Gastrocnemius medialis (tissue), 4 donors: ENCODE results near the gene SPI1. TPM values are rescaled to one million over a fixed set of nuclear protein-coding genes. Genes with fewer than 3 reads are reported as not detected.

ENCODE experiments used
- ATAC-seq, 2 donors: fragments of 150-250 bp; one replicate each; pipeline ENCODE4 v1.9.1; 2016
- DNase-seq, 2 donors: peaks; one replicate each; pipeline ENCODE4 v3.0.0-alpha.2; 2019
- H3K27ac ChIP-seq, 4 donors: fragments of 200-600 bp; sonication (generic); 1 replicate in 1 of 4; 2 replicates in 3 of 4; pipeline ENCODE4 v1.5.1; 2016 to 2018; ENCODE audit warnings: mild to moderate bottlenecking in 2 of 4, moderate library complexity in 1 of 4
- H3K27me3 ChIP-seq, 3 donors: fragments of 200-600 bp; sonication (generic) in 2 of 3; 1 replicate in 1 of 3; 2 replicates in 2 of 3; pipeline versions ENCODE4 v1.5.1 to v1.6.0; 2016 to 2019; ENCODE audit warnings: mild to moderate bottlenecking in 1 of 3, moderate library complexity in 1 of 3
- H3K36me3 ChIP-seq, 2 donors: fragments of 200-600 bp; sonication (generic) in 1 of 2; one replicate each; pipeline ENCODE4 v1.5.1; 2017 to 2018
- H3K4me1 ChIP-seq, 2 donors: fragments of 200-600 bp; sonication (generic) in 1 of 2; one replicate each; pipeline ENCODE4 v1.5.1; 2016 to 2017; ENCODE audit warnings: mild to moderate bottlenecking in 2 of 2
- H3K4me3 ChIP-seq, 4 donors: fragments of 200-600 bp; sonication (generic) in 3 of 4; 1 replicate in 1 of 4; 2 replicates in 3 of 4; pipeline ENCODE4 v1.5.1; 2016 to 2019; ENCODE audit warnings: mild to moderate bottlenecking in 2 of 4
- H3K9me3 ChIP-seq, 3 donors: fragments of 200-600 bp; sonication (generic) in 2 of 3; 1 replicate in 1 of 3; 2 replicates in 2 of 3; pipeline ENCODE4 v1.5.1; 2016 to 2019
- POLR2A ChIP-seq, 2 donors: fragments of 450-650 bp; IDR thresholded peaks; one replicate each; pipeline ENCODE4 v1.6.1; 2017; ENCODE audit warnings: antibody characterized with exemption in 2 of 2, mild to moderate bottlenecking in 2 of 2, moderate library complexity in 2 of 2
- in situ Hi-C, 4 donors: fragments of 200-750 bp; cut with MboI; loops; one replicate each; pipeline versions ENCODE4 v1.15.0 to v1.8.0; 2017; ENCODE audit warnings: low sequenced_read_pairs in 4 of 4
- intact Hi-C: fragments of 100-400 bp; cut with DNase I; formaldehyde crosslinking; loops from one replicate; pipeline ENCODE4 v1.15.1; 2023; ENCODE audit warnings: low total_unique reads
- total RNA-seq, 4 donors: library from RNA; depleted of rRNA; stranded (reverse); fragments of >200 nt; gene quantifications; one replicate each; pipeline versions ENCODE4 v1.1.0 to v1.2.3, GENCODE V29; 2016
- TF ChIP-seq, protein P1 (sequence below), 5 experiments: fragments of 450-650 bp in 3 of 5; fragments of 200-600 bp in 2 of 5; sonication (generic) in 2 of 5; IDR thresholded peaks in 4 of 5; conservative IDR thresholded peaks in 1 of 5; 1 replicate in 4 of 5; 2 replicates in 1 of 5; pipeline ENCODE4 v1.5.1; 2016 to 2019; ENCODE audit warnings: antibody characterized with exemption in 5 of 5, mild to moderate bottlenecking in 3 of 5, moderate library complexity in 3 of 5

Gene SPI1
- total RNA-seq, 4 donors from 2014 or later: 0.44 to 7.0 (median 4.2) TPM

DNA sequence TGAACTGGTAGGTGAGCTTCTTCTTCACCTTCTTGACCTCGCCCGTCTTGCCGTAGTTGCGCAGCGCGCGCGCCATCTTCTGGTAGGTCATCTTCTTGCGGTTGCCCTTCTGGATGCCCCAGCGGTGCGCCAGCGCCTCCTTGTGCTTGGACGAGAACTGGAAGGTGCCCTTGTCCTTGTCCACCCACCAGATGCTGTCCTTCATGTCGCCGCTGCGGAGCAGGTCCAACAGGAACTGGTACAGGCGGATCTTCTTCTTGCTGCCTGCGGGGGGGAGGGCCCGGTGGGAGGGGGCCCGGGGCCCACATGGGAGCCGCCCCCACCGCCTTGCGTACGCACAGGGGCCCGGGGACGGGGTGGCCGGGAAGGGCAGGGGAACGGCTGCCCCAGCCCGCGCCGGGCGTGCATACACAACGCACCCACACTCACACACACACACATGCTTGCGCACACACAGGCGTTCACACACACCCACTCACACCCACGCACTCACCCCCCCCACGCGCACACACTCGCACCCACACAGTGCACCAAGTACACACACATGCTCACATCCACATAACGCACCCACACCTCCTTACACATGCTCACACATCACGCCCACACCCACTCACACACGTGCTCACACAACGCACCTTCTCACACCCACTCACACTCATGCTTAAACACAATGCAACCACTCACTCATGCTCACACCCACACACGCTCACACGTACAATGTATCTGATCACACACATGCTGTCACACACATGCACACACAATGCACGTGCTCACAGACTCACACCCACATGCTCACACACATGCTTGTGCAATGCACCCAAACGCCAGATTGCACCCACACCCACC is 22.8 kb downstream of the SPI1 start:
- peaks cover 10 to 11% of the 10 kb centered on the region in 2 donors for H3K4me1 ChIP-seq
- peak; percentile 93 to 97 for DNase-seq
- H3K27ac ChIP-seq: peak overlapping the region; percentile 80 to 92 (median 85)
- no peaks in the 10 kb centered on the region for H3K9me3 ChIP-seq
- no peaks in the 10 kb centered on the region for H3K36me3 ChIP-seq
- peak overlapping the region; percentile 53 to 70 (median 60) for H3K4me3 ChIP-seq
- H3K27me3 ChIP-seq: no peaks in the 10 kb centered on the region
- intact Hi-C loops: loop anchor here (1.0 to 5.0 kb wide), 7 partner anchors 25 to 467 kb away; partner anchors contain the start of genes DDB2 and MADD
- peak; percentile 94 to 97 for ATAC-seq
- in situ Hi-C loops: loop anchor here in 3 of 4 donors (10.0 to 25.0 kb wide), 4 partner anchors 101 to 468 kb away; partner anchors contain the start of genes ACP2 (in 2 of the 3), NR1H3 (in 1 of the 3) and PACSIN3 (in 1 of the 3)
- no peak for TF ChIP-seq POLR2A (IDR thresholded peaks at IDR 0.05)
- TF ChIP-seq, protein P1, sequence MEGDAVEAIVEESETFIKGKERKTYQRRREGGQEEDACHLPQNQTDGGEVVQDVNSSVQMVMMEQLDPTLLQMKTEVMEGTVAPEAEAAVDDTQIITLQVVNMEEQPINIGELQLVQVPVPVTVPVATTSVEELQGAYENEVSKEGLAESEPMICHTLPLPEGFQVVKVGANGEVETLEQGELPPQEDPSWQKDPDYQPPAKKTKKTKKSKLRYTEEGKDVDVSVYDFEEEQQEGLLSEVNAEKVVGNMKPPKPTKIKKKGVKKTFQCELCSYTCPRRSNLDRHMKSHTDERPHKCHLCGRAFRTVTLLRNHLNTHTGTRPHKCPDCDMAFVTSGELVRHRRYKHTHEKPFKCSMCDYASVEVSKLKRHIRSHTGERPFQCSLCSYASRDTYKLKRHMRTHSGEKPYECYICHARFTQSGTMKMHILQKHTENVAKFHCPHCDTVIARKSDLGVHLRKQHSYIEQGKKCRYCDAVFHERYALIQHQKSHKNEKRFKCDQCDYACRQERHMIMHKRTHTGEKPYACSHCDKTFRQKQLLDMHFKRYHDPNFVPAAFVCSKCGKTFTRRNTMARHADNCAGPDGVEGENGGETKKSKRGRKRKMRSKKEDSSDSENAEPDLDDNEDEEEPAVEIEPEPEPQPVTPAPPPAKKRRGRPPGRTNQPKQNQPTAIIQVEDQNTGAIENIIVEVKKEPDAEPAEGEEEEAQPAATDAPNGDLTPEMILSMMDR (IDR thresholded peaks at IDR 0.05 in 4 of 5, conservative IDR thresholded peaks at IDR 0.05 in 1 of 5): peak; percentile 92 to 98 (median 96)

DNA sequence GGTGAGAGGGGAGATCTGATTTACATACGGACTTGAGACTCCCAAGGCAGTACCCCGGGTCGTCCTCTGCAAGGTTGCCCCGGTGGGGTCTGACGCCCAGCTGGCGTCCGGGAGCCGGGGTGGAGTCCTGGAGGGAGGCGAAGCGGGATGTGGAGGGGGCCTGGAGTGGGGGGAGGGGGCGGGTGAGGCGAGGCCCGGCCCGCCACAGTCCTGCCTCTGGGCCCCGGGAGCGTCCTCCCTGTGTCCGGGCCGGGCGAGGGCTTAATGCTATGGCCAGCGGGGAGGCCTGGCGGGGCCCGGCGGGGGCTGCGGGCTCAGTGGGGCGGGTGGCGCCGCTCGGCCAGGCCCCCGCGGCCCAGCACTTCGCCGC is 23.4 kb downstream of the SPI1 start:
- H3K27ac ChIP-seq: peak overlapping the region; percentile 80 to 92 (median 85)
- DNase-seq (no peak), ATAC-seq (peak; percentile 38 to 54)
- H3K4me1 ChIP-seq: peaks cover 10 to 11% of the 10 kb centered on the region in 2 donors
- peak overlapping the region; percentile 53 to 70 (median 60) for H3K4me3 ChIP-seq
- no peaks in the 10 kb centered on the region for H3K9me3 ChIP-seq
- H3K36me3 ChIP-seq: no peaks in the 10 kb centered on the region
- intact Hi-C loops: loop anchor here (1.0 to 5.0 kb wide), 7 partner anchors 25 to 466 kb away; partner anchors contain the start of genes DDB2 and MADD
- in situ Hi-C loops: loop anchor here in 3 of 4 donors (10.0 to 25.0 kb wide), 4 partner anchors 100 to 468 kb away; partner anchors contain the start of genes ACP2 (in 2 of the 3), NR1H3 (in 1 of the 3) and PACSIN3 (in 1 of the 3)
- H3K27me3 ChIP-seq: no peaks in the 10 kb centered on the region
- TF ChIP-seq, protein P1 (IDR thresholded peaks at IDR 0.05 in 4 of 5, conservative IDR thresholded peaks at IDR 0.05 in 1 of 5): no peak
- peak in 1 of 2 donors; percentile 23 for TF ChIP-seq POLR2A (IDR thresholded peaks at IDR 0.05)

DNA sequence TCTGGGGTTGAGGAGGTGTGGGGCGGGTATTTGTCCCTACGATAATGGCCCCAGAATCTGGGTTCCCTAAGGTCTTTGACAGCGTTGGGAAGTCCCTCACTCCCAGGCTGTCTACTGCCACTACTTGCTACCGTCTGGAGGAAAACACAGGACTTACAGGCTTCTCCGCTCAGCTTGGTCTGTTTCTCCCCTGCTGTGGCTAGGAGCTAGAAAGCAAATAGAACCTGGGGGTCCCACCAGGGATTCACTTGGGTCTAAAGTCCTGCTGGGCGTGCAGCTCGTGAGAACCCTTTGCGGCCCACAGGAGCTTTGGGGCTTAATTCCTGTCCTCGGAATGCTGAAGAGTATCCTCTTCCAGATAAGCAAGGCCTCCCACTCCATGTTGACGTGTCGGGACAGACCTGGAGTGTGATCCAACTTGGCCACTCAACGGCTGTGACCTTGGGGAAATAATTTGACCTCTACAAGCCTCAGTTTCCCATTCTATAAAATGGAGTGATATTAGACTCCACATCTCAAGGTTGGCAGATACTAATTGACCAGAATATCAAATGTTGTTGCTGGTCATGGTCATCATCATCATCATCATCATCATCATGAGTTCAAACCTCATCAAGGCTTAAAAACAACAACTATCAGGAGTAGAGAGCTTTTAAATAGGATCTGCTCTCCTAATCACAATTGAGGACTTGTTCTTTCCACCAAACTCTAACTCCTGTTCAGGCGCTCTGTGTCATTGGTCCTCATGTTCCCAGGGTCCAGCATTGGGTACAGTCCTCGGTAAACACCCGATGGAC is 24.2 kb downstream of the SPI1 start:
- Histone ChIP-seq H3K27ac (peak overlapping the region; percentile 80 to 92 (median 85)), H3K9me3 (no peaks in the 10 kb centered on the region), H3K36me3 (no peaks in the 10 kb centered on the region), H3K4me1 (peaks cover 10 to 11% of the 10 kb centered on the region in 2 donors), H3K4me3 (peak overlapping the region; percentile 53 to 70 (median 60)), H3K27me3 (no peaks in the 10 kb centered on the region)
- TF ChIP-seq POLR2A (IDR thresholded peaks at IDR 0.05): no peak
- TF ChIP-seq, protein P1 (IDR thresholded peaks at IDR 0.05 in 4 of 5, conservative IDR thresholded peaks at IDR 0.05 in 1 of 5): no peak
- peak in 1 of 2 donors; percentile 9 for ATAC-seq
- in situ Hi-C loops: loop anchor here in 3 of 4 donors (10.0 to 25.0 kb wide), 4 partner anchors 99 to 467 kb away; partner anchors contain the start of genes ACP2 (in 2 of the 3), NR1H3 (in 1 of the 3) and PACSIN3 (in 1 of the 3)
- DNase-seq: no peak
- intact Hi-C loops: loop anchor here (2.0 kb wide), 2 partner anchors 83 to 465 kb away; partner anchors contain the start of gene MADD

DNA sequence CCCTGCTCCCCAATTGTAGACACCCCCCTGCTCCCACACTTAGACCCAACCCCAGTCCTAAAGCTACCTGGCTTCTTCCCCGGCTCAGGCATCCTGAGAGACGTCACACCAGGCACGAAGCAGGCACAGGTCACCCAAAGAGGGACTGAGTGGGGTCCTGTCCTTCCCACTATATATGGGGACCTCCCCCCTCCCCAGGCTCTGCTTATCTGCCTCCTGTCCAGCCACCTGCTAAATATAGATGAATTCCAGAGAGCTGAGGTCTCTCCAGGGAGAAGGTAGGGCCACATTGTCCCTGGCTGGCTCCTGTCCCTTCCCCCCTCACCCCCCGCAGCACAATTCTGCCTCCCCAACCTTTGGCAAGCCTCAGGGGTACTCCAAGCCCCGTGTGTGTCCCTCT is 25.8 kb downstream of the SPI1 start, which contains the start of gene MYBPC3:
TSS of gene MYBPC3 (minus strand) at position 147 of the 400 bp plus-strand sequence. CDS start at position 92, 55 bp downstream.
- ATAC-seq (no peak), DNase-seq (no peak)
- intact Hi-C loops: no loop called here
- TF ChIP-seq POLR2A (IDR thresholded peaks at IDR 0.05): no peak
- TF ChIP-seq, protein P1 (IDR thresholded peaks at IDR 0.05 in 4 of 5, conservative IDR thresholded peaks at IDR 0.05 in 1 of 5): no peak
- Histone ChIP-seq H3K36me3 (no peaks in the 10 kb centered on the region), H3K27me3 (no peaks in the 10 kb centered on the region), H3K9me3 (no peaks in the 10 kb centered on the region), H3K4me1 (peaks cover 10 to 11% of the 10 kb centered on the region in 2 donors), H3K4me3 (no peak within 1 kb of the TSS), H3K27ac (no peak within 1 kb of the TSS)
- in situ Hi-C loops: loop anchor here in 3 of 4 donors (10.0 to 25.0 kb wide), 4 partner anchors 98 to 465 kb away; partner anchors contain the start of genes ACP2 (in 2 of the 3), NR1H3 (in 1 of the 3) and PACSIN3 (in 1 of the 3)
